Ureter (tissue), 1 donor: Measurements from ENCODE around the gene LTBR. TPM values are rescaled to one million over a fixed set of nuclear protein-coding genes. Genes with fewer than 3 reads are reported as not detected.
A peak's percentile ranks its signal among the peaks of the same experiment; 100 is the strongest.

ENCODE experiments used
- DNase-seq: peaks from one replicate; pipeline ENCODE4 v3.0.0-alpha.2; 2020; ENCODE audit warnings: low spot score
- total RNA-seq: library from RNA; stranded (reverse); gene quantifications from one replicate; pipeline ENCODE4 v1.2.4, GENCODE V29; 2023
- donor health status: DM: yes; HTN: yes; CAD: no.

Gene LTBR
- total RNA-seq, 1 donor from 2014 or later: 167 TPM

DNA sequence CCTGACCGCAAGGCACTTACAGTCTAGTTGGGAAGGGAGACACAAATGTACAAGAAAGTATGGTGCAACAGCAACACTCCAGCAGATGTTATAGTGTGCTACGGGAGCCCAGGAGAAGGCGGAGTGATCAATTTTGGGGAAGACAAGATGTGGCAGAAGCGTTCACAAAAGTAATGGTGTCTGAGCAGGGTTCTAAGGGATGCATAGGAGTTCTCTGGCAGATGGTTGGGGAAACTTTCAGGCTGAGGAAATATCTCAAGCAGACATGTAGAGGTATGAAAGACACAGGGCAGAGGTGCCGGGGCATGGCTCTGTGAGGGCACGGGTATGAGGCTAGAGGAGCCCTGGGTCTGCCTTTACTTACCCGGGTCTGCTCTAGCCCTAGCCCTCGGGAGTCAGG is 37.0 kb upstream of the LTBR start:
- no peak for DNase-seq

GRCh38 chr12:6347367-6348338 is 36.3 kb upstream of the LTBR start:
- peak; percentile 75 for DNase-seq

GRCh38 chr12:6351622-6352021 is 32.3 kb upstream of the LTBR start:
- DNase-seq: no peak

GRCh38 chr12:6352193-6353173 is 31.5 kb upstream of the LTBR start:
- no peak for DNase-seq

DNA sequence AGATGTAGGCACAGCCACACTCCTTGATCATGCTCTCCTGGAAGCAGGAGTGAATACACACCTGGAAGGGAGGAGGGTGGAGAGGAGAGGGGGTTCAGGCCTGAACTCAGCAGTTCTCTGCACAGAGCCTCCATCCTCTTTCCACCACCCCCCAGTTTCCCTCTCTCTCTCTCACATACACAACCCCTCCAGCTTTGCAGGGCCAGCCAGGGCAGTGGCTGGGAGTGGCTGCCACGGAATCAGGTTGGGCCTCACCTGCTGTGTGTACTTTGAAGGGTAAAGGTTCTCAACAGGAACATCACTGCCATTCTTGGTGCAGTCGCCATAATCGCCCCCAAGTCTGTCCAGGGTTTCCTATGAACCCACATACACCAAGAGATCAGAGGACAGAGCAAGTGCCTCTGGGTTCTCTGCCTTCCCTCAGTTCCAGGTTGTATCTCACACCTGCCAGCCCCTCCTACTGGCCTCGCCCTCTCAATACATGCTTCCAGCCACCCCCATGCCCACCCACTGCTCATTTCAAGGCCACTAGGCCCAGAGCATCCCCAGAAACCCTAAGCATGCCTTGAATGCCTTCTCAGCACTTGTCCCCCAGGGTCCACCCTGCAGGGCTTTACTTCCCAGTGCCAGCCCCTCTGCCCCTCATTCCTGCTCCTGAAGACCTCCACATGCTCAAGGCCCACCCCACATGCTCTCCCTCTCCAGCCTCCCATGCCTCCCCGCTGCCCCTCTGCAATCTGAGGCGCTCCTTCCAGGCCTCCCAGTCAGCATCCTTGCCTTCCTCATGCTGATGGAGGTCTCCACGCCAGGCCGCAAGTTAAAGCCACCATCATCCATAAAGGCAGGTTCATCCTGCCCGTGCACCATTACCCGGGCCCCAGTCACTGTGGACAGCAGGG is 29.2 kb upstream of the LTBR start:
- no peak for DNase-seq

- no peak for DNase-seq
Observed at GRCh38 chr12:6355491-6356373, 28.2 kb upstream of the LTBR start.

DNA sequence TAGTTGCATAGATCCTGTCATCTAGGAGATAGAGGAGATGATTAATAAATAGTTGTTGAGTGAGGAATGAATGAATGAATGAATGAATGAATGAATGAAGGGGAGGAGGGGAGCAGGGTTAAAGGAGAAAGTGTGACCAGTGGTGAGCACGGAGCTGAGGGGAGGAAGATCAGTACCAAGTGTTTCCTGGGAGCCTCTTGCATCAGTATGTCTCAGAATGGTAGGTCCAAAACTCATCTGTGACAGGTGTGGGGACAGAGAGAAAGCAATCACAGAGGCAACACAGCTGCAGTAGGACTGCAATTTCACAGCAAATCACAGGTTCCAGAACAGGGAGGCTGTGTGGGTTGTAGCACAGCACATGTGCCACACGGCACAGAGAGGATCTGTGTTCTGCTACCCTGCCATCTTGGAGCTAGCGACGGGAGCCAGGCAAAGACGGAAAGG is 27.6 kb upstream of the LTBR start:
- DNase-seq: no peak

GRCh38 chr12:6358881-6359280 is 25.1 kb upstream of the LTBR start:
- no peak for DNase-seq

DNA sequence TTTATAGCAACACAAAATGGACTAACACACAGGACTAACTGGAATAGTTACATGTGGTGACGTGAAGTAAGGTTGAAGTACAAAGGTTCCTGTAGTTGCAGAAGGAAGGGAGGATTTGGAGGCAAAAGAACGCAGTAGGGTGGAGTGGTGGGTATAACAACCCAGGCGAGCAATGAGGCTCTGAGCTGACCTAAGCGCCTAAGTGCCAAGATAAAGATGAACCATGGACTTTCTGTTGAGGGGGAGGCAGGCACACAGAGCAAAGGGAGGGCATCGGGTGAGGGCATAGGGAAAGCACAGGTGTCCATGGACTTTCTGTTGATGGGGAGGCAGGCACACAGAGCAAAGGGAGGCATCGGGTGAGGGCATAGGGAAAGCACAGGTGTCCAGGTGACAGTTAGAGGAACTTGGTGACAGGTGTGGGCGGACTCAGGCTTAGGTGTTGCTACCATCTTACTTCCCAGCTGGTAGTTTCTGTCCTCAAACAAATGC is 23.8 kb upstream of the LTBR start:
- no peak for DNase-seq

DNA sequence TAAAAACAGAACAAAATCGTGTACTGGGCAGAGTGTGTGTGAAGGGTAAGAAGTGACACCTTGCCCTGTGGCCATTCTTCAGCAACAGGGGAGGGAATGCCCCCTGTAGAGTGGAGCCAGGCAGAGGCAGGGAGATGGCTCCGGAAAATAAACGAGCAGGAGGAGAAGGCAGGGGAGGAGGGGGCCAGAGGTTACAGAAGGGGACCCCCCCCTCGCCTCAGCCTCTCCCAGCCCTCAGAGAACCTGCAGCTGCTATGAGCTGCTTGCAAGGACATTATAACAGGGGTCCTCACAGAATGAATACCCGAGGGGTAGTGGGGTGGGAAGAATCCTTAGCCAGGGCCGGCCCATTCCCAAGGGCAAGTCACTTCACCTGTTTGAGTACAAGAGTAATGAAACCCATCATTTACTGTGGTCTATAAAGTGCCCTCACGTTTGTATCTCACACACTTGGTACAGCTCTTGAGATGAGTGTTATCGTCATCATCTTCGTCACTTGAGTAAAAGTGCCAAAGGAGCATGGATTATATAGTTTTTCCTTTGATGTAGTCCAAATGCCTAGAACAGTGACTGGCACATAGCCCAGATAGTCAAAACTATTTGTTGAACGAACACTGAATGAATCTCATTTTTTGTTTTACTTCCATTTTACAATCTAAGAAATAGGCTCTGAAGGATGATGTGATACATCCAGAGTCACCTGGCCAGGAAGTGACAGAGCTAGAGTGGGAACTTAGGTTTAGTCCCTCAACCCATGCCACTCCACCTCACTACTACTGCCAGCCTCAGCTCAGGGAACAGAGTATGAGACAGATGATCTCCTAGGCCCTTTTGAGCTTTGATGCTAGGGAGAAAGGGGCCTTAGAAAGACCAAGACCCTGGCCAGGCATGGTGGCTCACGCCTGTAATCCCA is 23.1 kb upstream of the LTBR start:
- DNase-seq: no peak

- DNase-seq: peak; percentile 84
Observed at GRCh38 chr12:6361834-6362233, 22.1 kb upstream of the LTBR start.

GRCh38 chr12:6362403-6362802 is 21.6 kb upstream of the LTBR start:
- no peak for DNase-seq

DNA sequence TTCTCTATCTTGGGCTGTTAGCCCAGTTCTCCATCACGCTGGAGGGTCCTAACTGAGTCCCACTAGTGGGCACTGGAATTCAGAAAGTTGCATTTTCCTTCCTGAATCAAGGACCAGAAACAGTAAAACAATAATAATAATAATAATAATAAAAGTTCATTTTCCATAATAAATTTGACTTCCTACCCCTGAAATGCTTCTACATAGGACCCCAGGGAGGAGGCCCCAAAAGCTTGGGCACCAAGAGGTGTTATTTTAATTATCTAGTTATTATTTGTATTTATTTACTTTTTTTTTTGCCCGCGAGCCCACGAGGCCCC is 21.0 kb upstream of the LTBR start:
- DNase-seq: no peak

DNA sequence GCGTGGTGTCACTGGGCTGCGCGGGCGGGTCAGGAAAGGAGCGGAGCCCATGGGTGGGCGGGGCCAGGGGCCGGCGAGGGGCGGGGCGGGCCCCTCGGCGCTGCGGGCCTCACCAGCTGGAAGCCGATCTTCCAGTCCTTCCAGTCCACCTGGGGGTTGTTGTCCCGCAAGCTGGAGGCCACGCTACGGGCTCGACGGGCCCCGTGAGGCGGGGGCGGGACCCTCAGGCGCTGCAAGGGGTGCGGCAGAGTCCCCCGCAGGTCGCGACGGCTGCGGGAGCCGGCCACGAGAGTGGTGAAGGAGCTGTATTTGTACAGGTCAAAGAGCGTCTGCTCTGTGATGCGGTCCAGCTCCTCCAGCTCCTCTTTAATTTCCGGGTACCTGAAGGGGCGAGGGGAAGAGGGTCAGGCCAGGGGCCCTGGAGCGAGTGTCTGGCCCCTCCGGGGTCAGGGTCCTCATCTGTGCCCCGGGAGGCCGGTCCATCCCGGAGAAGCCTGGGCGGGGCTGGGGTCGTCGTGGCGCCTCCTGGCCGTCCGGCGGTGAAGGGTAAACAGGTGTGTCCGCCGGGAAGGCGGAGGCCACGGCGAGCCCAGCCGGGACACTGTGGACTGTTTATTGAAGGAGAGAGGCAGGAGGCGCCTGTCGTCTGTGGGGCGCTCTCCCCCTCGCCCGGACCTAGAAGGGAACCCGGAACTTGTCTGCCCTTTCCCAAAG is 20.5 kb upstream of the LTBR start:
- peak; percentile 83 for DNase-seq

DNA sequence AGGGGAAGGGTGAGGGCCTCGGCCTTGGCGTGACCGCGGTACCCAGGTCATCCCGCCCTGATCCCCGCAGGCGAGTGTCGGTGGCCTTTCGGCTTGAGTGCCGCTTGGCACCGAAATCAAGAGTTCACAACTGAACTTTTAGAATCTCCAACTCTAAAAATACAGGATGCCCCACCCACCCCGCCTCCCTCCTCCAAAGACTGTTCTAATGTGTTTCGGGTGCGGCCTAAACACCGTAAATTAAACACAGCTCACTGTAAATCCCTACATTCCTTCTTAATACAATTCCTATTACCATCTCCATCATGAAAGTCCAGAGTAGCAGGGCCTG is 20.0 kb upstream of the LTBR start:
- DNase-seq: no peak

- DNase-seq: no peak
Observed at GRCh38 chr12:6367065-6367968, 16.6 kb upstream of the LTBR start.
